GM12874 (cell line): Measurements from ENCODE around the gene ZSCAN18.

Experiments used
- TF ChIP-seq, protein P1 (sequence below): IDR thresholded peaks from 2 replicates; pipeline ENCODE4 v1.5.1; 2011; ENCODE audit warnings: low read depth, mild to moderate bottlenecking, control low read depth, low read length, moderate library complexity; ENCODE audit not compliant: insufficient read depth

The ZSCAN18 gene

DNA sequence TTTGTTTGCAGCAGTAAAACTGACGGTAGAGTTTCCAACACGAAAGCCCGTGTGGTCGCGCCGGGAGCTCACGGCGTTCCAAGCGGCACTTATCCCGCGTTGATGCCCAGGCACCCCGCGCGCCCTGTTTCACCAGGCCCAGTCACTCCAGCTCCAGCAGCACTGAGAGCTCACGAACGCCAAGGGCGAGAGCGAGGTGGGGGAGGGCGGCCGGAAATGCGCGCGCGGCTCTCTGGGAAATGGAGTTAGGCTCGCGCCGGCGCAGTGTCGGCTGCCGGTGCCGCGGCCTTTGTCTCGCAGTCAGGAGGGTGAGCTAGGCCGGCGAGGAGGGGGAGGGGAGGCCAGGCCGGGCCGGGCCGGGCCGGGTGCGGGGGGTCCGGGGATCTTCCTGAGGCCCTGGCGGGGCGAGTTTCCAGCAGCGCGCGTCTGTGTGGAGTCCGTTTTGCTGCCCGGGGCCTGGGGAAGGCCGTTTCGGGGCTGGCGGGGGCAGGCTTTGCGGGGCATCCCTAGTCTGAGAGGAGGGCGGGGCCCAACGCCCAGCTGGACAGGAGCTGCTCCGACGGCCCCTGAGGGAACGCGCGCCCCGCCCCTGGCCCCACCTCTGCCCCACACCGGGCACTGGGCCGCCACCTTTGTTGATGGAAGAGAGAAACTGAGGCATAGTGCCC is 38.9 kb downstream of the ZSCAN18 start, which contains the start of gene ZNF135:
Gene ZNF135 (plus strand): TSS at position 280 of the 668 bp plus-strand sequence. CDS start 721 bp downstream, outside the sequence.
- TF ChIP-seq, protein P1, sequence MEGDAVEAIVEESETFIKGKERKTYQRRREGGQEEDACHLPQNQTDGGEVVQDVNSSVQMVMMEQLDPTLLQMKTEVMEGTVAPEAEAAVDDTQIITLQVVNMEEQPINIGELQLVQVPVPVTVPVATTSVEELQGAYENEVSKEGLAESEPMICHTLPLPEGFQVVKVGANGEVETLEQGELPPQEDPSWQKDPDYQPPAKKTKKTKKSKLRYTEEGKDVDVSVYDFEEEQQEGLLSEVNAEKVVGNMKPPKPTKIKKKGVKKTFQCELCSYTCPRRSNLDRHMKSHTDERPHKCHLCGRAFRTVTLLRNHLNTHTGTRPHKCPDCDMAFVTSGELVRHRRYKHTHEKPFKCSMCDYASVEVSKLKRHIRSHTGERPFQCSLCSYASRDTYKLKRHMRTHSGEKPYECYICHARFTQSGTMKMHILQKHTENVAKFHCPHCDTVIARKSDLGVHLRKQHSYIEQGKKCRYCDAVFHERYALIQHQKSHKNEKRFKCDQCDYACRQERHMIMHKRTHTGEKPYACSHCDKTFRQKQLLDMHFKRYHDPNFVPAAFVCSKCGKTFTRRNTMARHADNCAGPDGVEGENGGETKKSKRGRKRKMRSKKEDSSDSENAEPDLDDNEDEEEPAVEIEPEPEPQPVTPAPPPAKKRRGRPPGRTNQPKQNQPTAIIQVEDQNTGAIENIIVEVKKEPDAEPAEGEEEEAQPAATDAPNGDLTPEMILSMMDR: no peak

DNA sequence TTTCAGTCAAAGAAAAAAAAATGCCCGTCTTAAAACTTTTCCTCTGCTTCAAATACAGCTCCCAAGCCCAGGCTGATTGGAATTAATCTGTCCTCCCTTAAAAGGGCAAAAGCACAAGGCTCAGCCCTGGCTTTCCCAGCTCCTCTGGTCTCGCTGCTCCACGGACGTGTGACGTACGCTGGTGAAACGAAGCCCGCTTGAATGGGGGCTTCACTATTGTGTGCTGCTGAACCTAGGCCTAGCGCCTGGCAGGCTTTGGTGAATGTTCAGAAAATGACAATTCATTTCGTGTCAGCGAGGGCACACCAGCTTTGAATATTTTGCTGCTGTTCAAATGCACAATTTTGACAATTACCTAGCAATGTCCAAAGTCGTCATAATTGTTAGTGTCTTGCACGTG is 39.6 kb downstream of the ZSCAN18 start:
- TF ChIP-seq, protein P1: no peak

- TF ChIP-seq, protein P1: no peak
These were observed 41.2 kb downstream of the ZSCAN18 start for GRCh38 chr19:58056861-58057260.

DNA sequence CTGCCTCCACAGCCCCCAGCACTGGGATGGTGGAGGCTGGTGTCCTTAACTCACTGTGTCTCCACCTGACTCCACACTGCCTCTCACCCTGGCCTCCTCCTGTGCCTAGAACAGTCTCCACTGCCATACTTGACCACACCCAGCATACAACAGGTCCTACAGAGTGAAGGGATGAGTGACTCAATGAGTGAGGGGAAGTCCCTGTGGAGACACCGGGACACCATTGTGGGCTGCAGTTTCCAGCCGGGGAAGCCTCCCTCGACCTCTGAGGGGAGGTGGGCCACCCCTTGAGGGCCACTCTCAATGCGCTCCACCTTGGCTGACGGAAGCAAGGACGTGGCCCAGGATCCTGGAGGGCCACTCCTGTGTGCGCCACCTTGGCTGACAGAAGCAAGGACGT is 41.8 kb downstream of the ZSCAN18 start:
- TF ChIP-seq, protein P1: no peak

DNA sequence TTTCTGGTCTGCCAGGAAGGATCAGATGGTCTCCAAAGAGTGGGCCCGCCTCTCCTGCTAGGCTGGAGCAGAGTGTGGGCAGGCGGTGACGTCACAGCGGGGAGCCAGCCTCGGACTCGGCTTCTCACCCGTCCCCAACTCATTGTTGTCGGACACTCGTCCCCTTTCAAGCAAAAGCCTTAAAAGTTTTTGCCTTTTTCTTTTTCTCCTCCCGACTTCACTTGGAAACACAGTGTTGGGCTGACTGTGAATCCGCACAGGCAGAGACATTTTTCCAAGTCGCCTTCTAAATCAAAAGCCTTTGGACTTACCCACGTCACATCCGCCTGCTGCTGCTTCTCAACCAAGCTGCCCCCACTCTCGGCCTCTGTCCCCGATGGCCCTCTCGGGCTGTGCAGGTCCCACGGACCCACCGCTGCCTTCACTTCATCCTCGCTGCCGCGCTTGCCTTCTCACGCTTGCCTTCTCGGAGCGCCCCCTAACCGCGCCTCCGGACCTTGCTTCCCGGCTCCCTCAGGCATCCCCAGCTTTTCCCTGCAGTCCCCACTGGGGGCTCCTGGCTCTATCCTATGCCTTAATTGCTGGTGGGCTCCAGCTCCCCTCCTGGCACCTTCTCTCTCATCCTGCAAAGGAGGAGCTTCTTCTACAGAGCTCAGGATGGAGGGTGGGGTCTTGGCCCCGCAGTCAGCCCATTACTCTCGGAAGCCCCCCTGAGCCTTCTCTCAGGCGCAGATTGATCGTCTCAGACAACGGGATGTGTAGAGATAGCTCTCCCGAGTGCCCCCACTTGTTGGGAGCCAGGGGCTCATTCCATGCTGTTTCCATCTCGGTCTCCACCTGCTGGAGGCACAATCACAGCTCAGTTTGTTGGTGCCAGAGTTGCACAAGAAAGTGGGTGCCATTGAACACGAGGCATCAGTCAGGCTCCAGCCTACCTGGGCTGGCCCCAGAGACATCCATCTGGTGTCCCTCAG is 42.8 kb downstream of the ZSCAN18 start:
- TF ChIP-seq, protein P1: no peak

- TF ChIP-seq, protein P1: no peak
These were observed 44.4 kb downstream of the ZSCAN18 start for GRCh38 chr19:58053480-58054156.

DNA sequence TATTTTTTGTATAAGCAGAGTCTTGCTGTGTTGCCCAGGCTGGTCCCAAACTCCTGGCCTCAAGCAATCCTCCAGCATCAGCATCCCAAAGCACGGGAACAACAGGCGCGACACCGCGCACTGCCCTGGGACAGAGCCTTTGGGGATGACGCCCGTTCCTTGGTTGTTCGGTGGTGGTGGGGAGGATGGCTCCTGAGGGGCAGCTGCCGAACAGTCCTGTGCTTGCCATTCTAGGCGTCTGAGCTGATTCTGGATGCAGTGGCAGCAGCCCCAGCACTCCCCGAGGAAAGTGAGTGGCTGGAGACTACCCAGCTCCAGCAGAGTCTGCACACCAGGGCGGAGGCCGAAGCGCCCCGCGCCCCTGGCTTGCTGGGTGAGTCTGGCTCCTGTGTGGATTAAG is 45.8 kb downstream of the ZSCAN18 start:
- TF ChIP-seq, protein P1: no peak
